HEK293T (cell line): Measurements from ENCODE around the gene SH3PXD2A.

Source experiments
- ARNT ChIP-seq: fragments of 450-650 bp; IDR thresholded peaks from 2 replicates; pipeline ENCODE4 v1.6.1; 2017; ENCODE audit warnings: mild to moderate bottlenecking
- BHLHE40 ChIP-seq: fragments of 450-650 bp; IDR thresholded peaks from 2 replicates; pipeline ENCODE4 v1.6.1; 2016; ENCODE audit warnings: mild to moderate bottlenecking, moderate library complexity, borderline replicate concordance
- ELF4 ChIP-seq: fragments of 450-650 bp; IDR thresholded peaks from 2 replicates; pipeline ENCODE4 v1.6.1; 2017; ENCODE audit warnings: antibody characterized with exemption
- FOXA1 ChIP-seq: fragments of 450-650 bp; IDR thresholded peaks from 2 replicates; pipeline ENCODE4 v1.6.1; 2016; ENCODE audit warnings: mild to moderate bottlenecking
- FOXK2 ChIP-seq: fragments of 450-650 bp; IDR thresholded peaks from 2 replicates; pipeline ENCODE4 v1.6.1; 2016; ENCODE audit warnings: mild to moderate bottlenecking
- L3MBTL2 ChIP-seq: fragments of 450-650 bp; conservative IDR thresholded peaks from 2 replicates; pipeline ENCODE4 v1.6.1; 2016; ENCODE audit warnings: mild to moderate bottlenecking
- NFRKB ChIP-seq: fragments of 450-650 bp; IDR thresholded peaks from 2 replicates; pipeline ENCODE4 v1.6.1; 2016; ENCODE audit warnings: mild to moderate bottlenecking, moderate library complexity
- PKNOX1 ChIP-seq: fragments of 450-650 bp; IDR thresholded peaks from 2 replicates; pipeline ENCODE4 v1.6.1; 2016
- SP1 ChIP-seq: fragments of 450-650 bp; IDR thresholded peaks from 2 replicates; pipeline ENCODE4 v1.6.1; 2017
- SUZ12 ChIP-seq: fragments of 450-650 bp; IDR thresholded peaks from 2 replicates; pipeline ENCODE4 v1.6.1; 2016; ENCODE audit warnings: mild to moderate bottlenecking
- TARDBP ChIP-seq: fragments of 450-650 bp; IDR thresholded peaks from 2 replicates; pipeline ENCODE4 v1.6.1; 2016

GRCh38 chr10:103897241-103897774 is 41.9 kb upstream of the SH3PXD2A start:
- TF ChIP-seq NFRKB (no peak), FOXA1 (no peak), PKNOX1 (no peak), BHLHE40 (no peak), TARDBP (no peak), FOXK2 (no peak), ELF4 (no peak), ARNT (no peak), SP1 (no peak), L3MBTL2 (no peak), SUZ12 (no peak)
